Activated T-cell treated with anti-CD3 and anti-CD28 coated beads, Interleukin-2, amount 50 U/mL, for 48 hours (primary cell): ENCODE measurements around the gene SIGLEC7.
A peak's percentile ranks its signal among the peaks of the same experiment; 100 is the strongest.

Source experiments
- DNase-seq, 2 experiments: peaks; one replicate each; pipeline ENCODE4 v3.0.0-alpha.2; 2020

The SIGLEC7 gene

DNA sequence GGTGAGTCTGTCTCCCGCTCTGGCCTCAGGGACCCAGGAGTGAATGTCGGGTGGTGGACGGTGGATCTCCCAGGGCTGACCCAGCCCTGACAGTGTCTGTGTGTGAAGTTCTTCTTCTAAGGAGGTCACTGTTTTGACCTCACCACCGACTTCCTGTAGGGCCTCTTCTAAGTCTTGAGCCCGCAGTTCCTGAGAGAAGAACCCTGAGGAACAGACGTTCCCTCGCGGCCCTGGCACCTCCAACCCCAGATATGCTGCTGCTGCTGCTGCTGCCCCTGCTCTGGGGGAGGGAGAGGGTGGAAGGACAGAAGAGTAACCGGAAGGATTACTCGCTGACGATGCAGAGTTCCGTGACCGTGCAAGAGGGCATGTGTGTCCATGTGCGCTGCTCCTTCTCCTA lies at the start of gene SIGLEC7:
TSS of gene SIGLEC7 (plus strand) at position 183 of the 400 bp plus-strand sequence. CDS start at position 252, 69 bp downstream.
- DNase-seq, result peak; percentile 15 to 16

DNA sequence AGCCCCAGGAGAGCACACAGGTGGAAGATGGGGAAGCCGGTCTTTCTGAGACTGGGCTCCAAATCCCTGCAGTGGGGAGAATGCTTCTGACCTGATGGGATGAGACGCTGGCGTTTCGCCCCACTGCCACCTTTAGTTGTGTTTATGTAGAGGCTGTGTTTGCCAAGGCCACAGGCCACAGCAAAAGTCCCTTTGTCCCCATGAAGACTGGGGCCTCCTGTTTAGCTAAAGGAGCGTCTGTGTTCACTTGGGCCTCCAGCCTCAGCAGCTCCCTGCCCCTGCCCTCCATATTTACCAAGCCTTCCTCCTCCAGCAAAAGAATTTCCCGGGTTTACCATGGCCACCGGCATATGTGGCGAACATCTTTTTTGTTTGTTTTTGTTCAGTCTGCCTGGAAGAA lies 49.0 kb upstream of the SIGLEC7 start:
- no peak for DNase-seq

DNA sequence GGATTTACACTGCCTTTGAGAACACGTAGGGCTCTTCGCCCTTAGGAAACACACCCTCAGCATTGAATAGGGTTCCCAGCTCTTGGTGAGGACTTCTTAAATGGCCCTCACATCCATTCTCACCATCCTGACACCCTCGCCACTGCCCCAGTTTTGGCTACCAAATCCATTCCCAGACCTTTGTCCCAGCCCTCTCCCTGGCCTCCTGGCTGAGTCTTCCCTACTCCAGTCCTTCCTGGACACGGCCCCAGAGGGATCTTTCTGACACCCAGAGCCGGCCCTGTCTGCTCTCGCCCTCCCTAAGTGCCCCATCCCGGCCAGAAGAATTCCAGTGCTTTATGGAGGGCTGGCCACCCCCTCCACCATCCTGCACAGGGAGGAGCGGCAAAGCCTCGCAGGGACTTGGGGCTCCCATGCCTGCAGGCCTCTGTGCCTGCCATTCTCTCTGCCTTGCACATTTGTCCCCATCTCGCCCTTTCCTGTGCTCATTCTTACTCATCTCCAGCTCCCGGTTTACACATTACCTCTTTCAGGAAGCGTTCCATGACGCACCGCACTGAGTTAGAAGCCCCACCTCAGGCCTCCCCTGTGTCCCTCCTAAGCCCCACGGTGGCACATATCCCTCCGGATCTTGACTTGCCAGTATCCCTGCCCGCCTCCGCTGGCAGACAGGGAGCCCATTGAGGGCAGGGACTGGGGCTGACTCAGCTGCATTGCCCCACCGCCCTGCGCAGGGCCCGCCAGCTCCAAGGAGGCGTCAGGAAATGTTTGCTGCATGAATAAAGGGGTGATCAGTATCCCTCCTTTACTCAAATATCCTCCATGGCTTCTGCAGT lies 48.4 kb upstream of the SIGLEC7 start:
- DNase-seq, result no peak

DNA sequence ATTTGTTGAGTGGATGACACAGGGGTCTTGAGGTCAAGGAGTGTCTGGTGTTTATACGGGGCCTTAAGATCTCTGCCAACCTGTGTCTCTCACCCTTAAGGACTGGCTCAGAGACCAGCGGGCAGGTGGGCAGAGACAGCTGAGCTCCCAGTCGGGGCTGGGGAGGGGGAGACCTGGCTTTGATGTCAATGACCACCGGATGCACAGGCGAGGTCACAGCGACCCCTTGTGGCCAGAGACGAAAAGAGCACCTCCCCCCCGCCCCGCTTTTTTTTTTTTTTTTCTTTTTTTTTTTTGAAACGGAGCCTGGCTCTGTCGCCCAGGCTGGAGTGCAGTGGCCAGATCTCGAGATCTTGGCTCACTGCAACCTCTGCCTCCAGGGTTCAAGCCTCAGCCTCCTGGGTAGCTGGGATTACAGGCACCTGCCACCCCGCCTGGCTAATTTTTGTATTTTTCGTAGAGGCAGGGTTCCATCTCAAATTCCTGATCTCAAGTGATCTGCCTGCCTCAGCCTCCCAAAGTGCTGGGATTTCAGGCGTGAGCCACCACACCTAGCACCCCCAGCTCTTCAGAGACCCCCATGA lies 47.3 kb upstream of the SIGLEC7 start:
- peak; percentile 59 to 63 for DNase-seq

DNA sequence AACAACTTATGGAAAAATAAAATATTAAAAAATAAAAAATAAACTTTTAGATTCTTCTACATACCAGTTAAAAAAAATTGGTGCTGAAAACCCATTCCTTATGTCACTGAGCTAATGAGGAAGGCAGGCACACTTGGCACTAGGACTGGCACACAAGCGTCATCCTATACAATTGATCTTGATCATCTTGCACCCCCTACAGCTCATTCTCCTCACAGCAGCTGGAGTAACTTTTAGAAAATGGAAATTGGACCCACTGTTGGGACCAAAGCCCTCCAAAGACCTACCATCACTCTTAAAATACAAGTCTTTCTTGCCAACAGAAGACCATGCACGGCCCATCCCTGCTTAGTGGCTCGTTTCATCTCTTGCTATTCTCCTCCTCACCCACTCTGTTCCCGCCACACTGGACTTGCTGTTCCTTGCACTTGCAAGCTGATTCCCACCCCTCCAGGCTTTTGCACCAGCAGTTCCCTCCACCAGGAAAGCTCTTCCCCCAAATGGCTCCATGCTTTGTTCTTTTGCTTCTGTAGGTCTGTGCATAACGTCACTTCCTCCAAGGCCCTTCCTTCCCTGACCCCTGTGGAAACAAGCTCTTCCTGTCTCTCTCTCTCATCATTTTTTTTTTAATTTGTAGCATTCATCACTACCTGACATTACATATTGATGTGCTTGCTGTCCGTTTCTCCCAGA lies 45.5 kb upstream of the SIGLEC7 start:
- DNase-seq, result no peak

DNA sequence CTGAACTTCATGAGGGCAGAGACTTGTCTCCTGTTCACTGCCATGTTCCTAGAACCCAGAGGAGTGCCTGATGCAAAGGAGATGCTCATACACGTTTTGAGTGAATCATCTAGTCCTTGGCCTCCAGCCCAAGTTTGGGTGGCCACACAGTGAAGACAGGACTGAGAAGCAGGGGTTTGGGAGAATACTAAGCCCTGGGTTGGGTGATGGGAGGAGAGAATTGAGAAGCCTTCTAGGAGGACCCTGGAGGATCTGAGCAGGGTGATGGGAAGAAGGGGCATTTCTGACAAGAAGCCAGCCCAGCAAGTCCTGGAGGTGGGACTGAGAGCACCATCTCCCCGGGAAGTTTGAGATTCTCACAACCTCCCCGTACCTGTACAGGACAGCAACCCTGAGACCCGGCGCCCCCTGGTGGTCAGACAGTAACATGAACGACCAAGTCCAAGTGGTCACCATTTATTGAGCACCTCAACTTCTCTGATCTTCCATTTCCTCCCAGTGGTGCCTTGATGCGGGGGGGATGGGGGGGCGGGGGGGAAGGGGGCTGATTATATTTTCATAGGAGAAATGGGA lies 44.8 kb upstream of the SIGLEC7 start:
- DNase-seq, result peak; percentile 82

DNA sequence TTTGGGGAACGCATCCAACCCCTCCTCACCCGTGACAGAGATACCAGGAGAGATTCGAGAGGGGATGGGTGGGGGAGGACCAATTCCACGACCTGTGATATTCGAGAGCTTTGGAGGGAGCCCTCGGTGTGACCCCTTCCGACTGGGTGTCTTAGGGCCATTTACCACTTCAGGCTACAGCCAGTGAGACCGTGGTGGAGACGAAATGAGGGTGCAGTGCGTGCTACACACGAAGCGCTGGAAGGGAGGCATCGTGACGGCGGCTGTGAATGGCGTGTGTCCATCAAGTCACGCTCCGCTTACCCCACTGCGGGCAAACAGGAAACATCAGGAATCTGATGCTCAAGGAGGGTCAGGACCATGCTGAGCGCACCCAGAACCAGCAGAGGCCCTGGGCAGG lies 44.3 kb upstream of the SIGLEC7 start:
- DNase-seq, result no peak

DNA sequence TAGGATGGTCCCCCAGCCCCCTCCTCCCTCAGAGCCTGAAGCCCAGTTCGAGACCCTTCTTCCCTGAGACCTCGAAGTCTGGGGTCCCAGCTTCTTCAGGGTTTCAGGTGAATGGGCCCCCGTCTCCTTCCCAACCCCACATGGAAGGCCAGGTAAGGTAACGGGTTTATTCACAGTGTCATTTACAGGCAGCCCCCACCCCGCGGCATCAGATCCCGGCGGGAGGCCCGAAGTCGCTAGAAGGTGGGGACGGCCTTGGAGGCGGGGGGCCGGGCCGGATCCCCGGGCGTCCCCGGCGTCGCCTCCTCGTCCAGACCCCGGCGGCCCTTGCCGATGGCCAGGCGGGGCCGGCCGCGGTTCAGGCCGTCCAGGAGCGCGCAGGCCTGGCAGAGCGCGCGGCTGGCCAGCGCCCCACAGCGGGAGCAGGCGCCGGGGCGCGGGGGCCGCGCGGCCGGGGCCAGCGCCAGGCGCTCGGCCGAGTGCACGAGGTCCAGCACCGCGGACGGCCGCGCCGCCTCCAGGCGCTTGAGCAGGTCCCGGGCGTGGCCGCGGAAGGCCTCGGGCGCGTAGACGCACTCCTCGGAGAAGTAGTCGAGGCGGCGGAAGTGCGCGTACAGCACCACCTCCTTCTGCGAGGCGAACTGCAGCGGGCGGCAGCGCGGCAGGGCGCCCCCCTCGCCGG lies 43.6 kb upstream of the SIGLEC7 start:
- peak in 1 of 2 experiments; percentile 58 for DNase-seq

DNA sequence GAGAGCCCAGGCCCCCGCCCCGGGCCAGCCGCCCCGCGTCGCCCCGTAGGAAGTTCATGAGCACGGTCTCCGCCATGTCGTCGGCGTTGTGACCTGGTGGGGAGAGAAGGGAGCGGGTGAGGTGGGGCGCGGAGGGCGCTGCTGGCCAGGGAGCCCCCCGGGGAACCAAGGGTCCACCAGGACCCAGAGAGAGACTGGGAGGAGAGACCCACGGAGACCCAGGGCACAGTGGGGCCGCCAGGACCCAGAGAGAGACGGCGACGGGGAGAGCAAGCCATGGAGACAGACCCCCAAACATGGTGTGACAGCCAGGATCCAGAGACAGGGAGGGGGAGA lies 43.1 kb upstream of the SIGLEC7 start:
- DNase-seq, result no peak

DNA sequence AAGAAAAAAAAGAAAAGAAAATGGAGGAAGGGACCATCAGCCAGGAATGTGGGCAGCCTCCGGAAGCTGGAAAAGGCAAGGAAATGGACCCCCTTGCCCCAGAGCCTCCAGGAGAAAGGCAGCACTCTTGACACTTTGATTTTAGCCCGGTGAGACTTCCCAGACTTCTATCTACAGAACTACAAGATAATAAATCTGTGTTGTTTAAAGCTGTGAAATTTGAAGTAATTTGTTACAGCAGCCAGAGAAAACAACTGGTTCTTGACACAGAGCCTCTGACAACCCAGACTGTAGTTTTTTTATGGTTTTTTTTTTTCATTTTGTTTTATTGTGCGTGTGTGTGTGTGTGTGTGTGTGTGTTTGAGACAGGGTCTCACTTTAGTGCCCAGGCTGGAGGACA lies 41.5 kb upstream of the SIGLEC7 start:
- DNase-seq, result no peak

DNA sequence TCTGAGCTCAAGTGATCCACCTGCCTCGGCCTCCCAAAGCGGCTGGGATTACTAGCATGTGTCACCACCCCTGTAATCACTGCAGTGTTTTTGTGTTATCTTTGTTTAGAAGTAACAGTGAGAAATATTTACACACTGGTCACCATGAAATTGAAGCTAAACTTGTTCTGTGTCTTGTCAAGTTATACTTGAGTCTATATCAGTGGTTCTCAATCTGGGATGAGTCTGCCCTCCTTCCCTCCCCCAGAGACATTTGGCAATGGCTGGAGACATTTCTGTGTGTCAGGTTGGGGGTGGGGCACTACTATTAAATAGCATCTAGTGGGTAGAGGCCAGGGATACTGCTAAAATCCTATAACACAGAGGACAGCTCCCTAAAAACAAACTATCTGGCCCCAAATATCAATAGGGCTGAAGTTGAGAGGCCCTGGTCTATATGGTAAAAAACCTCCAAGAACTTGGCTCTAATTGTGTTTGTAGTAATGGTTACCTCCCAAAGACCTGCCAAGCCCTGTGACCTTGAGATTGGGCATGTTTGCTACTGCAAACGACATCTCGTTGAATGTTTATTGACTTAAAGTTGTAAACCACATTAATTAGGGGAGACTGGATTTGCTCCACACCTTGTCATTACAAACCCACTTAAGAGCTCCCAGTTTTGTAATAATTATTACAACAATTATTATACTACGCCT lies 40.8 kb upstream of the SIGLEC7 start:
- DNase-seq, result no peak

DNA sequence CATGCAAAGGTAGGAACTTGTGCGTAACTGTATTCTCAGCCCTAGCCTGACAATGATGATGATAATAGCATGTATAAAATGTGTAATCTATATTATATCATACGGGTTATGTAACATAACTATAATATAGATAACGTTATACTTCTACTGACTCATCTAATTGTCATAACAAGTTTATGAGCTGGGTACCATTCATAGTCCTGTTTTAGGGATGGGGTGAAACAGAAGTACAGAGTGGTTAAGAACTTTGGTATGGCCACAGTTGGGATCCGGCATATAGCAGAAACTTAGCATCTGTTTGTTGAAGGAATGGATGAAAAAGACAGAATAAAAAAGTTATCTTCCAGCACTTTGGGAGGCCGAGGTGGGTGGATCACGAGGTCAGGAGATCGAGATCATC lies 39.1 kb upstream of the SIGLEC7 start:
- DNase-seq, result no peak

DNA sequence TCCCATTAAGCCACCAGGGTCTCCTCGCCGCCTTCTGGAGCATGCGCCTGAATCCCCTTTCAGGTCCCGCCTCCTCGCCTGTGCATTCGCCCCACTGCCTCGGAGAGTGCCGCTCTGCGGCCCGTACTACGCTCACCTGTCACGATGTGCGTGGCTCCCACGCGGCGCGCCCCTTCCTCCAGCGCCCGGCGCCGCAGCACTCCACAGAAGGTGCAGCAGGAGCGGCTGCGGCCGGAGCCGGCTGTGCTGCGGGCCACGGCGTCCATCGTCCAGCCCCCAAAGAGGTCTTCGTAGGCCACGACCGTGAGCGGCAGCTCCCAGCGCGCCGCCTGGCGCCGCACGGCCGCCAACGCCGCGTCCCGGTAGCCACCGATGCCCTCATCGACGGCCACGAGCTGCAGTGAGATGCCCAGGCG lies 38.2 kb upstream of the SIGLEC7 start:
- DNase-seq, result no peak

DNA sequence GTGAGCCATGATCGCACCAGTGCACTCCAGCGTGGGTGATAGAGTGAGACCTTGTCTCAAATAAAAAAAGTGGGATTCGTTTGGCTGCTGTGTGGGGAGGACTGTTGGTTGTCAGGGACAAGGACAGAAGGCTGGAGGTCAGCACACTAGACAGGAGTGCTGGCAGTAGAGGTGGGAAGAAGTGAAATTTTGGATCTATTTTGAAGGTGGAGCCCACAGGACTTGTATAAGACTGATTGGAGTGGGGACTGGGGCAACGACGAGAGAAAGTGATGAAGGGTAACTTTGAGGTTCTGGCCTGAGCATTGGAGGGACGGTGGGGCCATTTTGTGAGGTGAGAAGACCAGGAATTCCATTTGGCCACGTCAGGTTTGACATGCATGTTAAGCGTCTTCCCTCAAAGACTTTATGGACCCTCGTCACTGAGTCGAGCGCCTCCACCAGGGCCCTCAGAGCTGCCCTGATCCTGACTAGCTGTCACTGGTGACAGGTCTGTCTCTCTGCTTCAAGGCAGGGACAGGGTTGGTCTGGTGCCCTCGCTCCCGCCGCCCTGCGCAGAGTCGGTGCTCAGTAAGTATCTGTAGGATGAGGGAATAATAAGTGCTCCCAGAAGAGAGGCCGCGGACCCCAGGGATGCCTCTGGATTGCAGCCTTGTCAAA lies 34.6 kb upstream of the SIGLEC7 start:
- DNase-seq, result no peak

DNA sequence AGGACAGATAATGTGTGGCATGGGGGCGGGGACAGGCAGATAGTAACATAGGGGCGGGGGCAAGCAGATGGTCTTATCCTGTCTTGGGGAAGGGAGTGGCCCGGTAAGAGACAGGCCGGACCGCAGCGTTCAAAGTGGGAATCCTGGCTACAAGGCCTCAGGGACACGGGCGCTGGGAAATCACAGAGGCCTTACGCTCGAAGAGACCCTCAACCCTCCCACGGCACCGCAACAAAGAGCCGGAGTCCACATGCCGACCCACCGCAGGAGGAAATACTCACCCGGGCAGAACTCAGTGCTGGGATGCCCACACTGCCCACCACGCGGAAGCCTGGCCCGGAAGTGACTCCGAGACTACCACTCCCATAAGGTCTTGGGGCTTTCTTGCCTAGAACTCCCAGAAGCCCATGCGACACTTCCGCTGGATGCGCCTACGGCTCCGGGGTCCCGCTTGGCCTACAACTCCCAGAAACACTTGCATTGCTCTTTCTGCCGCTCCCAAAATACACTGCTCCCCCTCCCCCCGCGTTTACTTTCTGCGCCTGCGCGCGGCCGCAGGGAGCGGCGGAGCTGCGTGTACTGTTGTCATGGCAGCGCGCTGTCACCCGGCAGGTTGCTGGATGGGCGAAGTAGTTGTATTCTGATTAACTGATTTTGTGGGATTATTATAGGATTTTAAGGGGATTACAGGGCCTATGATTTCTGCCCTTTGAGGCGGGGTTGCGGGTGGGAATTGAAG lies 33.9 kb upstream of the SIGLEC7 start, which contains the start of gene CTU1:
TSS of gene CTU1 (minus strand) at position 344 of the 739 bp plus-strand sequence. CDS start 3,840 bp downstream, outside the sequence.
- peak; percentile 98 for DNase-seq

DNA sequence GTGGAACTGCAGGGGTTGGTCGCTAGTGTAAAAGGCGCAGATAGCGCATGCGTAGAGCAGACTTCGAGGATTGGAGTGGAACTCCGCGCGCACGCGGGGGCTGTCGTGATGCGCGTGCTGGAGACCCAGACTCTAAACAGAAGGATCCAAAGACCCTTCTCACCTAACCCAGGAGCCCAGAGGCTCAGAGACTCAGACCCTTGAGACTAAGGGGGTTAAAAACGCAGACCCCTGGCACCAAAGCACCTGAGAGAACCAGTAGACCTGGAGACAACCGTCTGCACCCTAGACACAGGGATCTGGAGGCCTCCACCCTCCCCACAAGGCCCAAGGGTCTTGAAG lies 33.3 kb upstream of the SIGLEC7 start:
- DNase-seq, result no peak

DNA sequence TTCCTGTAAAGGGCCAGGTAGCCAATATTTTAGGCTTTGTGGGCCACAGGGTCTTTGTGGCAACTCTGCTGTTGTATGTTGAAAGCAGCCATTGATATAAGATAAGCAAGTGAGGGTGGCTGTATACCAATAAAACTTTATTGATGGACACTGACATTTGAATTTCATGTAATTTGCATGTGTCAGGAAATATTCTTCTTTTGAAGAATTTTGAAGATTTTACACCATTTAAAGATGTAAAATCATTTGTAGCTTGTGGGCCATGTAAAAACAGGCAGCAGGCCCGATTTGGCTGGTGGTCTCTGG lies 31.5 kb upstream of the SIGLEC7 start:
- DNase-seq, result no peak

DNA sequence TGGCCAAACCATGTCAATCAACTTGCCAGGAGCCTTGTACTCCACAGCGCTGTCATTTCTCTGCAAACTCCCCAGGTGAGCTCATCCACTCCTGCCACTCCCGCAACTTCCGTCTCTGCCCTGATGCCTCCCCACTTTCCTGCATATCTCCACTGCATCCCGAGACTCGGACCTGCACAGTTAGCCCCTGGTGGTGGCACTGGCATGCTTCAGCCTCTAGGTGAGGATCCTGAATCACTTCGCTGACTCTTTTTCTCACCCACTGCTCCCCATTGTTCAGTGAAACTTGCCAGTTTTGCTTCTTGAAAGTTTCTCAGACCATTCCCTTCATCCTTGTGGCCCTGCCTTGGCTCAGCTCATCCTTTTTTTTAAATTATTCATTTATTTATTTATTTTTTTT lies 30.5 kb upstream of the SIGLEC7 start:
- DNase-seq, result no peak

DNA sequence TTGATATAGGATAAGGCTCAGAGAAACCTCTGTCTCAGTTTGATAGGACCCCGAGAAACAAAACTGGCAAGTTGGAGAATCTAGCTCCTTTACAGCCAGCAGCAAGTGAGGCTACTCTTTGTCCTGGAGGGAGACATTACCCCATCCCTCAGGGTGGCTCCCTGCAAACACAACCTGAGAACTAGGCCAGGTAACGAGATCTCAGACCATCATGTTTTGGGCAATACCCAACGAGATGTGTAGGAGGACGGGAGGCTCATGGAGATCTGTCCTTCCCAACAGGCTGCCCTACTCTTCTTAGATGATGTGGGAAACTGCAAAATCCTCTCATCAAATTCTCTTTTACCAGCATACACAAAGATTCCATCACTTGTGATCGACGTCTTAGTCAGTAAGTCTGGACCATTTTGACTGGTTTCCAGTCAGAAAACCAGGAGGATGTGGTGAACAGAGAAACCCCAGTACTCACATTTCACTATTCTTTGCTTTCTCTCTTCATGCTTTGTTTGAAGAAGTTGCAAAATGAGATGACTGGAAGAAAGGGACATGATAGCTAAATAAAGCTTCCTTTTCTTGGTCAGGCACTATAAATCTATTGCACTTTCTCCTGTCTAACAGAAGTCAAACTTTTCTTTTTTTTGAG lies 27.9 kb upstream of the SIGLEC7 start:
- peak; percentile 56 to 63 for DNase-seq

DNA sequence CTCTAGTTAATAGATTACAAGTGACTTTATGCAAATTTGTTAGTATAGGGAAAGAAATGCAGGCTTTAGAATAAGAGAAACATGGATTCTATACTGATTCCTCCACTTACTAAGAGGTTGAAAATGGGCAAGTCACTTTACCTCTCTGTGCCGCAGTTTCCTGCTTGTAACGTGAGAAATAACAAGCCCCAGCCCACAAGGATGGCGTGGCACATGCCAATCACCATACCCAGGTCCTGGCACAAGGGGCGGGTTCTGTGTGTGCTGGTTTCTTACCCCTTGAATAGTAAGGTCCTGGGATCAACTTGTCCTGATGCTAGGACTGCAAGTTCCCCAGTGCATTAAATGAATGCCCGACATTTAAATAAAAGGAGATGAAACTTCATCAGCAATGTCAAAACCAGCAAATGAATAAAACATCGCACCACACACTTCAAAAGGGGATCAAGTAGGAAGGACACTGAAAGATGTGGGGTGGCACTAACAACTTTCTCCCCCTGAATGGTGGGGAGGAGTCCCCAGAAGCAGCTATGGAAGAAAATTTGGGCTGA lies 25.3 kb upstream of the SIGLEC7 start:
- no peak for DNase-seq

DNA sequence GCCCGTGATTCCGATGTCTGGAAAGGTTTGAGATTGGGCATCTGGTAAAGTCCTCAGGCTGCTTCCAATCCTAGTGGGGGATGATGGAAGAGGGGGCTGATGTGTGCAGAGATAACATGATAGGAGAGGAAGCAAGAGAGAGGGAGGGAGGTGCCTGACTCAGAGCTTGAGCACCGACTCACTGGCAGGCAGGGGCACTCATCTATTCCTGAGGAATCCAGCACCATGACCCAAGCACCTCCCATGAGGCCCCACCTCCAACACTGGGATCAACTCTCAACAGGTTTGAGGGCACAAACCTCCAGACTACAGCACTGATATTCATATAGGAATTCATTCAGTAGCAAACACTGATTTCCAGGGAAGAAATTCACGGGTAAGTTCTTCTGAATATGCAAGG lies 23.0 kb upstream of the SIGLEC7 start:
- no peak for DNase-seq
